Muscle of leg (tissue), 11 donors: ENCODE results near the gene CTDSP2. TPM values are rescaled to one million over a fixed set of nuclear protein-coding genes. Genes with fewer than 3 reads are reported as not detected.
A peak's percentile ranks its signal among the peaks of the same experiment; 100 is the strongest.

ENCODE experiments used
- DNase-seq: peaks from one replicate; pipeline ENCODE4 v3.0.0; 2013
- H3K27ac ChIP-seq: one replicate; pipeline ENCODE4 v1.5.1; 2013; ENCODE audit warnings: mild to moderate bottlenecking, low read length, control low read depth
- H3K27me3 ChIP-seq: one replicate; pipeline ENCODE4 v1.6.1; 2013; ENCODE audit warnings: low read length; ENCODE audit not compliant: control insufficient read depth, insufficient read depth
- H3K36me3 ChIP-seq: one replicate; pipeline ENCODE4 v1.6.1; 2013; ENCODE audit warnings: low read length; ENCODE audit not compliant: control insufficient read depth, insufficient read depth
- H3K4me1 ChIP-seq: one replicate; pipeline ENCODE4 v1.6.1; 2013; ENCODE audit warnings: low read length; ENCODE audit not compliant: control insufficient read depth, insufficient read depth
- H3K4me3 ChIP-seq: one replicate; pipeline ENCODE4 v1.5.1; 2013; ENCODE audit warnings: low read length, control low read depth
- H3K9me3 ChIP-seq: replicated peaks from 2 replicates; pipeline ENCODE4 v1.6.1; 2013; ENCODE audit warnings: low read depth, low read length; ENCODE audit not compliant: control insufficient read depth
- WGBS: methylation state at CpG from one replicate; pipeline ENCODE4 v1.1.5; 2013; ENCODE audit warnings: missing lambda C conversion rate; ENCODE audit not compliant: insufficient coverage; 5-methylcytosine and 5-hydroxymethylcytosine counted together
- polyA plus RNA-seq, 8 donors: library from polyadenylated mRNA; unstranded; fragments of 120-200 nt; gene quantifications; one replicate each; pipeline versions ENCODE4 v1.2.1 to v1.2.3, GENCODE V29; 2013; ENCODE audit warnings: inconsistent platforms in 1 of 8, low replicate concordance in 1 of 8; ENCODE audit not compliant: insufficient read length in 8 of 8, insufficient read depth in 1 of 8
- total RNA-seq: library from RNA; stranded (reverse); fragments of 120-200 nt; gene quantifications from one replicate; pipeline ENCODE4 v1.2.4, GENCODE V29; 2013

Gene CTDSP2
- total and polyA plus RNA-seq, 9 donors = 94.3 to 215 (median 191) TPM

DNA sequence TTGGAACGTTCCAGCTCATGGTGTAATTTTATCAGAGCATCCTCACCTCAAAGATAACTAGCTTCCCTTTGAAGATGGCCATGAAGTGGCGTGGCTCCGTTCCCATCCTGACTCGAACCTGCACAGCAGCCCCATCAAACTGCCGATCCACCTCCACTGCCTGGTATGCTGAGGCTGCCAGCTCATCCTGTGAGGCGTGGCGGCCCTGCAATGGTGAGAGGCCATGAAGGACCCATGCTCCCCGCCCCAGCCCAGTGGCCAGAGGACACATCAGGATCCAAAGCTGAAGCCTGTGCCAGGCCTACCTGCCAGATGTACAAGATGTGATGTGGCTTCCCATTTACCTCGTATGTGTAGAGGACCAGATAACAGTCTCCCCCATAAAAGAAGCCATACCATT is 39.2 kb downstream of the CTDSP2 start:
- no peak overlapping the region for H3K4me3 ChIP-seq
- H3K9me3 ChIP-seq = no peaks in the 10 kb centered on the region
- peaks cover 68% of the 10 kb centered on the region for H3K36me3 ChIP-seq
- no peaks in the 10 kb centered on the region for H3K27me3 ChIP-seq
- WGBS = 92% methylated on average over 7 of the region's 9 CpGs
- H3K4me1 ChIP-seq = no peaks in the 10 kb centered on the region
- DNase-seq = no peak
- H3K27ac ChIP-seq = no peak overlapping the region

DNA sequence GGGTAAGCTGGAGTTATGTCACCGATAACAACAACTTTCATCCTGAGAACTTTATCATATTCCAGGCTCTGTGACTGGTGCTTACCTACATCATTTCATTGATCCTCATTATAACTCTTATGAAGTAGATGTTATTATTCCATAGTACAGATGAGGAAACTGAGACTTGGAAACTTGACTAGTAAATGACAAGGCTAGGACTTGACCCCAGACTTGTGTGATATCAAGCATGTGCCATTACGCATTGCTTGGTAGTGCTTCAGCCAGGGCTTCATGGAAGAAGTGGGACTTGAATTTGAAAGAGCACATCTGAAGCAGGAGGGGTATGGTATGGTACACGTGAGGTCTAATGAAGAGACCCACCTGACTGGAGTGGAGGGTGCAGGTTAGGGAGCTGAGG is 39.9 kb downstream of the CTDSP2 start:
- Histone ChIP-seq H3K27me3 (no peaks in the 10 kb centered on the region), H3K9me3 (no peaks in the 10 kb centered on the region), H3K4me3 (no peak overlapping the region), H3K4me1 (no peaks in the 10 kb centered on the region), H3K36me3 (peaks cover 70% of the 10 kb centered on the region), H3K27ac (no peak overlapping the region)
- no peak for DNase-seq
- WGBS = 93% methylated on average over 2 of the region's 3 CpGs

DNA sequence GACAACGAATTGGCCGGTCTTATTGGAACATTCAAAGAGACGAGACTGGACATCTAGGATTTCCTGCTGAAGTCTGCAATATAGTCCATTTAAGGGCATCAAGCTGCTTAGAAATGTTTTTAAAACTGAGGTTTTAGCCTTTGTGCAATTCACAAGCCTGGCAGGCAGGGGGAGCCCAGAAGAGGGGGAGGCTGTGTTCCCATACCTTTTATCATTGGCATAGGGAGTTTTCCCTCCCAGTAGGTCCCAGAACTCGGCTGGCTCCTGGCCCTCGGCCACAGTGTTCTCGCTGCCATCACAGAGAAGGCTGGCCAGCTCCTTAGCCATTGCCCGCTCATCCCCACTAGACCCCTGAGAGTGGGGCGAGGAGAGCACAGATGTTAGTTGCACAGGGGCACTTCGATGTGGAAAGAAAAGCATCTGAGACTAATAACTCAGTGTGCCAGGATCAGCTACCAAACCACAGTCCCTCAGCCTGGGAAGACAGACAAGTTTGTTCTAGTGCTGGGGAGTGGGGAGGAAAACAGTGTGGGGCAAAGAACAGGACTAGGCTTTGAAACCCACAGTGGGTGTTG is 43.1 kb downstream of the CTDSP2 start:
- Histone ChIP-seq H3K4me1 (no peaks in the 10 kb centered on the region), H3K9me3 (no peaks in the 10 kb centered on the region), H3K36me3 (peaks cover 64% of the 10 kb centered on the region), H3K27me3 (no peaks in the 10 kb centered on the region), H3K4me3 (no peak overlapping the region), H3K27ac (no peak overlapping the region)
- 36% methylated on average over 3 of the region's 9 CpGs for WGBS
- DNase-seq = peak; percentile 32

DNA sequence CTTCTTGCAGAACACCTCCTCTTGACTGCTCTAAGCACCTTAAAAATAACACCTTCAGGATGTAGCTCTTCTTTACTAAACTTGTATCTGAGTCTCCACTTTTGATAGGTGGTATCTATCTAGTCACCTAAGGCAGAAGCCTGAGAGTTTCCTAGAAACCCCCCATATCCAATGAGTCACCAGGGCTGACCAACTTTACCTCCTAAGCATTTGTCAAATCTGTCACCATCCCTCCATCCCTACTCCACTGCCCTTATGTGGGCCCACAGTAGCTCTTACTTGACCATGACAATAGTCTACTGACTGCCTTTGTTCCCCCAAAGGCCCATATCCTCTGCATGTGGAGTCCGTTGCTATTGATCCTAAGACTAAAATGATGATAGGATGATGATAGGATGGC is 43.9 kb downstream of the CTDSP2 start:
- Histone ChIP-seq H3K4me3 (no peak overlapping the region), H3K9me3 (no peaks in the 10 kb centered on the region), H3K4me1 (no peaks in the 10 kb centered on the region), H3K27ac (no peak overlapping the region), H3K27me3 (no peaks in the 10 kb centered on the region), H3K36me3 (peaks cover 62% of the 10 kb centered on the region)
- no peak for DNase-seq
- no CpG with 5 or more reads among the region's 1 CpG for WGBS

DNA sequence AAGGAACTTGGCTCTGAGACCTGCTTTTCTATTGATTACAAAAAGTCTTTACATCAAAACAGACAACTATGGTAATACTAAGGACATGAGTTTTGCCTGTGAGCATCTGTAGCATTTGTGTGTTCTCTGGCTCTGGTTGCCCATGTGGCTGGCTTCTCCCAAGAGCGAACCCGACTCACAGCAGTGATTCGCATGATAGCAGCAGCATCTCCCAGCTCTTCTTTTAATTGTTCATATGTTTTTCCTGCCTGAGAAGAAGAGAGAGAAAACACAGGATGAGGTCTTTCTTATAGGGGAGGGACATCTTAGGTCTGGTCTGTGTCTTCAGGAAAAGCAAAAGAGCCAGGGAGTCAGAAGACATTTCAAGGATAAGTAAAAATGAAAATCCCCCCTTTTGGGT is 45.6 kb downstream of the CTDSP2 start:
- no CpG with 5 or more reads among the region's 3 CpGs for WGBS

DNA sequence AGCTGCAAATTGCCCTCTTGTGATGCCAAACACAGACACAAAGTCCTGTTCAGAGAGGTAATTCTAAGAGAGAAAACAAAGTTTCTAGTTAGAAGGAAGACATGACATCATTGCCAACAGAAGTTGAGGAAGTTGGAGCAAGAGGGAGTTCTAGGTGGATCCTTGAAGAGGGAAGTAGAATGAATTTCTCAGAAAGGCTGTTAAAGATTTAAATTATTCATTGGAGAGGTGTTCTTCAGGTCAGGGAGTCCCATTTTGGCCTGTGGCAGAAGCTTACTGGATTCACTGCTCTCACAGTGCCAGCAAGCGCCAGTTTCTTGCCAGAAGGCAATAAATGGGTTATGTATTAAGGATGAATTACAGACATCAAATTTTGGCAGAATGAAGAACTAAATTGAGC is 48.6 kb downstream of the CTDSP2 start:
- H3K9me3 ChIP-seq = no peaks in the 10 kb centered on the region
- peaks cover 59% of the 10 kb centered on the region for H3K36me3 ChIP-seq
- no CpG with 5 or more reads among the region's 1 CpG for WGBS

More for the DNA sequence above, 45.6 kb downstream of the CTDSP2 start:
- Histone ChIP-seq H3K4me1 (no peaks in the 10 kb centered on the region), H3K27me3 (no peaks in the 10 kb centered on the region), H3K9me3 (no peaks in the 10 kb centered on the region), H3K27ac (no peak overlapping the region), H3K36me3 (peaks cover 62% of the 10 kb centered on the region), H3K4me3 (no peak overlapping the region)
- DNase-seq = no peak

DNA sequence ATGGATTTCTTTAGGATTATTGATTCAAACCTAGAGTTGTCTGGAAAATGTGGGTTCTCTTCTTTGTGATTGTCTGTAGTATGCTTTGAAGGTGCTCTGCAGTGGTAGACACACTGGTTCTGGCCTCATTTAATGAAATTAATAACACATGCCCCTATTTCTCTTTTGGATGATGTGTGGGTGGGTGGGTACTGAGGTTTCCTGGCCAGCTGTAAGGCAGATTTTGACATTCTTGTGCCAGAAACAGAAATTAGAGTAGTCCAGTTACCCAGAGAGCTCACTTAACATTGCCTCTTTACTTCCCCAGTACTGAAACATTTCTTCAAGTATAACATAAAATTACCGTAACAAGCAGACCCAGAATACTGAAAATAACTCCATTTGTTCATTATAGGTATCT is 49.5 kb downstream of the CTDSP2 start:
- Histone ChIP-seq H3K9me3 (no peaks in the 10 kb centered on the region), H3K4me3 (no peak overlapping the region), H3K4me1 (no peaks in the 10 kb centered on the region), H3K27ac (no peak overlapping the region), H3K36me3 (peaks cover 58% of the 10 kb centered on the region), H3K27me3 (no peaks in the 10 kb centered on the region)
- DNase-seq = no peak
- no CpG with 5 or more reads among the region's 1 CpG for WGBS

More for the DNA sequence above, 48.6 kb downstream of the CTDSP2 start:
- no peaks in the 10 kb centered on the region for H3K27me3 ChIP-seq
- no peak for DNase-seq
- H3K4me3 ChIP-seq = no peak overlapping the region
- H3K4me1 ChIP-seq = no peaks in the 10 kb centered on the region
- H3K27ac ChIP-seq = no peak overlapping the region

DNA sequence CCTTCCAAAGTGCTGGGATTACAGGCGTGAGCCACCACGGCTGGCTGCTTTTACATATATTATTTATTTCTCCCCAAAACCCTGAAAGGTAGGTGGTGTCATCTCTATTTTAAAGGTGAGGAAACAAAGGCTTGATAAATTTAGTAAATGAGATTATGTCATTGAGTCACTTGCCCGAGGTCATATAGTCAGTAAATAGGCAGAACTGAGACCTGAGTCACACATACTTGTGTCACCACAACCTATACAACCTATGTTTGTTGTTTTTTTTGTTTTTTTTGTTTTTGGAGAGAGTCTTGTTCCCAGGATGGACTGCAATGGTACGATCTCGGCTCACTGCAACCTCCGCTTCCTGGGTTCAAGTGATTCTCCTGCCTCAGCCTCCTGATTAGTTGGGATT is 51.2 kb downstream of the CTDSP2 start:
- DNase-seq = no peak
- Histone ChIP-seq H3K36me3 (peaks cover 48% of the 10 kb centered on the region), H3K9me3 (no peaks in the 10 kb centered on the region), H3K4me3 (no peak overlapping the region), H3K27ac (no peak overlapping the region), H3K4me1 (no peaks in the 10 kb centered on the region), H3K27me3 (no peaks in the 10 kb centered on the region)
- 91% methylated on average over 3 of the region's 6 CpGs for WGBS

DNA sequence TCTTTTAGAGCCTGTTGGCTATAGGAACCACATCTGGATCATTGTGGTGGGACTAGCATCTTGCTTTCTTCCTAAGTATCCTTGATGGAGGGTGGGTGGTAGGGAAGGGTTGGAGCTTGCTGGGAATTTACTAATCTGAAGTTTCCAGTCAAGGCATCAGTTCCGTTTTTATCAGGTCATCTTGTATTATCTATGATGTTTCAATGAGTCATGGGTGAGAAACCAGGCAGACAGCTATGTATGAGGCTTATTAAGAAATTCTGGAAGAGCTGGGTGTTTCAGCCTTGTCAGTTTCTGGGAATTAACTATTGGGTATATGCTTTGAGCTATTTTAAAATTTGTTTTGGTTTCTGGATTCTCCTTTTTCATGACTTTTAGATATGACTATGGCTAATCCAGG is 52.6 kb downstream of the CTDSP2 start:
- no peaks in the 10 kb centered on the region for H3K27me3 ChIP-seq
- DNase-seq = no peak
- no peaks in the 10 kb centered on the region for H3K4me1 ChIP-seq
- peaks cover 41% of the 10 kb centered on the region for H3K36me3 ChIP-seq
- no peak overlapping the region for H3K4me3 ChIP-seq
- 92% methylated on average over 1 of the region's 1 CpG for WGBS
- H3K27ac ChIP-seq = no peak overlapping the region
- no peaks in the 10 kb centered on the region for H3K9me3 ChIP-seq

DNA sequence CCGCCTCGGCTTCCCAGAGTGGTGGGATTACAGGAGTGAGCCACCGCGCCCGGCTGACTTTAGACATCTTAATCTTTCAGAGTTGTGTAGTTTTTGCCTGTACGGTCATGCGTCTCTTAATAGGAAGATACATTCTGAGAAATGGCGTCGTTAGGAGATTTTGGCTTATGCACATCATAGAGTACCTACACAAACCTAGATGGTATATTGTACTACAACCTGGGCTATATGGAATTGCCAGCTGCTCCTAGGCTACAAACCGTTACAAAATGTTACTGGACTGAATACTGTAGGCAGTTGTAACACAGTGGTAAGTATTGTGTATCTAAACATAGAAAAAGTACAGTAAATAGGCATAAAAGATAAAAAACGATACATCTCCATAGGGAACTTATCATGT is 62.7 kb downstream of the CTDSP2 start:
- H3K9me3 ChIP-seq = no peaks in the 10 kb centered on the region
- peaks cover 43% of the 10 kb centered on the region for H3K36me3 ChIP-seq
- H3K4me3 ChIP-seq = no peak overlapping the region
- H3K27me3 ChIP-seq = no peaks in the 10 kb centered on the region
- WGBS = 81% methylated on average over 2 of the region's 11 CpGs
- peaks cover 8% of the 10 kb centered on the region for H3K4me1 ChIP-seq
- H3K27ac ChIP-seq = no peak overlapping the region
- DNase-seq = no peak

DNA sequence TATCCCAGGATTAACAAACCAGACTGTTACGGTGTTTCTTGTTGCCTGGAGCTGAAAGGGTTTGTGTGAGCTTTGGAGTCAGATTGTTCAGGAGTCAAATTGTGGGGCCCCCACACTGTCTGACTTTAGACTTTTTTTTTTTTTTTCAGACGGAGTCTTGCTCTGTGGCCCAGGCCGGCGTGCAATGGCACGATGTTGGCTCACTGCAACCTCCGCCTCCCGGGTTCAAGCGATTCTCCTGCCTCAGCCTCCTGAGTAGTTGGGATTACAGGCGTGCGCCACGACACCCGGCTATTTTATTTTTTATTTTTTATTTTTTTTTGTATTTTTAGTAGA is 63.1 kb downstream of the CTDSP2 start:
- H3K36me3 ChIP-seq = peaks cover 39% of the 10 kb centered on the region
- no peak for DNase-seq
- WGBS = 70% methylated on average over 2 of the region's 12 CpGs
- H3K9me3 ChIP-seq = no peaks in the 10 kb centered on the region
- peaks cover 8% of the 10 kb centered on the region for H3K4me1 ChIP-seq
- H3K4me3 ChIP-seq = peak overlapping the region; percentile 92
- no peaks in the 10 kb centered on the region for H3K27me3 ChIP-seq
- no peak overlapping the region for H3K27ac ChIP-seq
